ENCODE measurements around the gene TRIP12. TPM values are rescaled to one million over a fixed set of nuclear protein-coding genes. Genes with fewer than 3 reads are reported as not detected.

TRIP12 gene
- total and polyA plus RNA-seq, 4 donors, result 18.6 to 358 (median 118) TPM

GRCh38 chr2:229860334-229860733, 61.5 kb downstream of the TRIP12 start:
- no peak for ATAC-seq (ENCODE audit: insufficient read depth, low FRiP score)
- TF ChIP-seq, protein P1, sequence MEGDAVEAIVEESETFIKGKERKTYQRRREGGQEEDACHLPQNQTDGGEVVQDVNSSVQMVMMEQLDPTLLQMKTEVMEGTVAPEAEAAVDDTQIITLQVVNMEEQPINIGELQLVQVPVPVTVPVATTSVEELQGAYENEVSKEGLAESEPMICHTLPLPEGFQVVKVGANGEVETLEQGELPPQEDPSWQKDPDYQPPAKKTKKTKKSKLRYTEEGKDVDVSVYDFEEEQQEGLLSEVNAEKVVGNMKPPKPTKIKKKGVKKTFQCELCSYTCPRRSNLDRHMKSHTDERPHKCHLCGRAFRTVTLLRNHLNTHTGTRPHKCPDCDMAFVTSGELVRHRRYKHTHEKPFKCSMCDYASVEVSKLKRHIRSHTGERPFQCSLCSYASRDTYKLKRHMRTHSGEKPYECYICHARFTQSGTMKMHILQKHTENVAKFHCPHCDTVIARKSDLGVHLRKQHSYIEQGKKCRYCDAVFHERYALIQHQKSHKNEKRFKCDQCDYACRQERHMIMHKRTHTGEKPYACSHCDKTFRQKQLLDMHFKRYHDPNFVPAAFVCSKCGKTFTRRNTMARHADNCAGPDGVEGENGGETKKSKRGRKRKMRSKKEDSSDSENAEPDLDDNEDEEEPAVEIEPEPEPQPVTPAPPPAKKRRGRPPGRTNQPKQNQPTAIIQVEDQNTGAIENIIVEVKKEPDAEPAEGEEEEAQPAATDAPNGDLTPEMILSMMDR (IDR thresholded peaks at IDR 0.05; ENCODE audit: control extremely low read depth, extremely low read depth), result no peak
- no peak overlapping the region for H3K4me3 ChIP-seq
- H3K9ac ChIP-seq (ENCODE audit: insufficient read depth in 1 of 2, low read length in 2 of 2), result no peak overlapping the region
- H3K9me3 ChIP-seq (ENCODE audit: control insufficient read depth in 4 of 4, insufficient read depth in 3 of 4, low read length in 3 of 4), result no peaks in the 10 kb centered on the region
- WGBS, 2 donors, result 98 to 100% methylated on average over 1 of the region's 1 CpG
- H3K36me3 ChIP-seq (ENCODE audit: control insufficient read depth in 4 of 4, insufficient read depth in 4 of 4, low read length in 4 of 4), result peaks cover 10 to 16% (median 14%) of the 10 kb centered on the region in 4 donors
- H3K4me1 ChIP-seq (ENCODE audit: control insufficient read depth in 5 of 5, insufficient read depth in 5 of 5, low read length in 5 of 5), result peaks cover 0 to 5% (median 0%) of the 10 kb centered on the region in 5 donors
- H3K27me3 ChIP-seq (ENCODE audit: control insufficient read depth in 3 of 3, insufficient read depth in 3 of 3, low read length in 2 of 3), result no peaks in the 10 kb centered on the region
- DNase-seq, result no peak
- no peak overlapping the region for H3K27ac ChIP-seq (ENCODE audit: low read depth in 1 of 2, low read length in 1 of 2)

DNA sequence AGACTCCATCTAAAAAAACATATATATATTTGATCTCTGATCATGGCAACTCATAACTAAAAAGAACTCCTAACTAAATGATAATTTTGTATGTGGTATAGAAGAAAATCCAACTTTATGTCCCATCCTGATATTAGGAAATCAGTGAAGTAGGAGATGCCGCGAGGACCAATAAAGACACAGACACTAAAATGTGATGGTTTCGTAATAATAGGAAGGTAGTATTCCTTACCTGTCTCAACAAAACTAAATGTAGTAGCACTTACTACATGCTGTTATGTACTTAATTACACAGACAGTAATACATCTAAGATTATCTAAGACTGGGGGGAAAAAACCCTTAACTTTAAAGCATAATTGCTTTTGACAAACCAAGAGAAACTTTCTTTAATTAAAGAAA, 63.5 kb downstream of the TRIP12 start:
- DNase-seq (no peak), ATAC-seq (ENCODE audit: insufficient read depth, low FRiP score) (no peak)
- Histone ChIP-seq H3K27me3 (ENCODE audit: control insufficient read depth in 3 of 3, insufficient read depth in 3 of 3, low read length in 2 of 3) (no peaks in the 10 kb centered on the region), H3K27ac (ENCODE audit: low read depth in 1 of 2, low read length in 1 of 2) (no peak overlapping the region), H3K9ac (ENCODE audit: insufficient read depth in 1 of 2, low read length in 2 of 2) (no peak overlapping the region), H3K9me3 (ENCODE audit: control insufficient read depth in 4 of 4, insufficient read depth in 3 of 4, low read length in 3 of 4) (no peaks in the 10 kb centered on the region), H3K4me1 (ENCODE audit: control insufficient read depth in 5 of 5, insufficient read depth in 5 of 5, low read length in 5 of 5) (peaks cover 0 to 9% (median 0%) of the 10 kb centered on the region in 5 donors), H3K4me3 (no peak overlapping the region), H3K36me3 (ENCODE audit: control insufficient read depth in 4 of 4, insufficient read depth in 4 of 4, low read length in 4 of 4) (peaks cover 10 to 16% (median 14%) of the 10 kb centered on the region in 4 donors)
- TF ChIP-seq, protein P1 (IDR thresholded peaks at IDR 0.05; ENCODE audit: control extremely low read depth, extremely low read depth), result no peak
- 98 to 100% methylated on average over 3 of the region's 3 CpGs for WGBS, 2 donors

- no peaks in the 10 kb centered on the region for H3K27me3 ChIP-seq (ENCODE audit: control insufficient read depth in 3 of 3, insufficient read depth in 3 of 3, low read length in 2 of 3)
- no peaks in the 10 kb centered on the region for H3K9me3 ChIP-seq (ENCODE audit: control insufficient read depth in 4 of 4, insufficient read depth in 3 of 4, low read length in 3 of 4)
- peaks cover 0 to 9% (median under 1%) of the 10 kb centered on the region in 5 donors for H3K4me1 ChIP-seq (ENCODE audit: control insufficient read depth in 5 of 5, insufficient read depth in 5 of 5, low read length in 5 of 5)
- H3K9ac ChIP-seq (ENCODE audit: insufficient read depth in 1 of 2, low read length in 2 of 2), result no peak overlapping the region
- DNase-seq, result no peak
- no peak overlapping the region for H3K27ac ChIP-seq (ENCODE audit: low read depth in 1 of 2, low read length in 1 of 2)
- TF ChIP-seq, protein P1 (IDR thresholded peaks at IDR 0.05; ENCODE audit: control extremely low read depth, extremely low read depth), result no peak
- no peak for ATAC-seq (ENCODE audit: insufficient read depth, low FRiP score)
- WGBS, 2 donors, result 93 to 97% methylated on average over 1 of the region's 1 CpG
- no peak overlapping the region for H3K4me3 ChIP-seq
- peaks cover 11 to 16% (median 14%) of the 10 kb centered on the region in 4 donors for H3K36me3 ChIP-seq (ENCODE audit: control insufficient read depth in 4 of 4, insufficient read depth in 4 of 4, low read length in 4 of 4)
These were observed 64.2 kb downstream of the TRIP12 start for GRCh38 chr2:229857634-229858033.

DNA sequence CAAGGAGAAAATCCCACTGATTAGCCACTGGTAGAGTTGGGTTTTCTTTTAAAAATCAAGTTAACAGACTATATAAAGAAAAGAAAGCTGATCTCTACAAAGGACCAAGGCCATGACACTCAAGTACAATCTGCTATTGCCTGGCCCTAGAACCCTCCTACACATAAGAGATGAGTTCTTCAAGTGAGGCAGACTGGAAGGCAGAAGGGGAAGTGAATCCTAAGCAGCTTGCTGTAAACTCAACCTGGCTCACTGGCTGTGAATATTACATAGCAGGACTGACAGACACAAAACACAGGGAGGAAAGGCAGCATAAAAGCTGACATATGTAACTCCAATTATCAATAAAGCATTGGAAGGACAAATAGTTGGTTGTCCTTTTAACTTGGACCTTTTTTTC, 65.4 kb downstream of the TRIP12 start:
- H3K27me3 ChIP-seq (ENCODE audit: control insufficient read depth in 3 of 3, insufficient read depth in 3 of 3, low read length in 2 of 3), result no peaks in the 10 kb centered on the region
- TF ChIP-seq, protein P1 (IDR thresholded peaks at IDR 0.05; ENCODE audit: control extremely low read depth, extremely low read depth), result no peak
- no peak overlapping the region for H3K9ac ChIP-seq (ENCODE audit: insufficient read depth in 1 of 2, low read length in 2 of 2)
- DNase-seq, result no peak
- H3K36me3 ChIP-seq (ENCODE audit: control insufficient read depth in 4 of 4, insufficient read depth in 4 of 4, low read length in 4 of 4), result peaks cover 14 to 17% (median 16%) of the 10 kb centered on the region in 4 donors
- no peak overlapping the region for H3K4me3 ChIP-seq
- no peaks in the 10 kb centered on the region for H3K9me3 ChIP-seq (ENCODE audit: control insufficient read depth in 4 of 4, insufficient read depth in 3 of 4, low read length in 3 of 4)
- H3K4me1 ChIP-seq (ENCODE audit: control insufficient read depth in 5 of 5, insufficient read depth in 5 of 5, low read length in 5 of 5), result peaks cover 0 to 9% (median 1%) of the 10 kb centered on the region in 5 donors
- H3K27ac ChIP-seq (ENCODE audit: low read depth in 1 of 2, low read length in 1 of 2), result no peak overlapping the region
- no peak for ATAC-seq (ENCODE audit: insufficient read depth, low FRiP score)

Measured in lung (tissue), 12 donors.